HCT116 (cell line): ENCODE results near the gene CPTP. TPM values are rescaled to one million over a fixed set of nuclear protein-coding genes. Genes with fewer than 3 reads are reported as not detected.
A peak's percentile ranks its signal among the peaks of the same experiment; 100 is the strongest.

Experiments
- ATAC-seq: fragments of 200-7000 bp; cut with Tn5 transposase; 2 replicates; pipeline ENCODE4 v1.9.1; 2020; ENCODE audit warnings: mild to moderate bottlenecking, moderate library complexity
- BruUV-seq: library from RNA; stranded (reverse); fragments of 400-500 nt; replicated peaks from 2 replicates; lab custom pipeline; 2021; lab: Mats Ljungman, UMichigan
- CTCF ChIA-PET: fragments of 300-600 bp; sonication (Branson Sonifier 250); formaldehyde crosslinking; loops from one replicate; lab custom pipeline; 2021; ENCODE audit warnings: antibody characterized with exemption; lab: Charles Lee
- POLR2A ChIA-PET: fragments of 300-600, 350-600 bp; sonication (Branson Sonifier 250); formaldehyde crosslinking; loops from one replicate; lab custom pipeline; 2021; ENCODE audit warnings: antibody characterized with exemption; lab: Charles Lee
- RAD21 ChIA-PET, 2 experiments: fragments of 300-600 bp; sonication (Branson Sonifier 250); formaldehyde crosslinking; loops; one replicate each; lab custom pipeline; 2023; ENCODE audit warnings: low total read pairs in 2 of 2; ENCODE audit not compliant: uncharacterized antibody in 2 of 2, unreplicated experiment in 2 of 2, low non-redundant PET in 1 of 2; lab: Charles Lee
- DNase-seq: peaks from one replicate; pipeline ENCODE4 v3.0.0-alpha.2; 2010; ENCODE audit warnings: low read depth, low spot score
- H2AFZ ChIP-seq: fragments of 200-600 bp; shearing (Covaris generic), sonication (generic); 2 replicates; pipeline ENCODE4 v1.6.1; 2017; ENCODE audit warnings: low read depth, mixed run types, mixed read lengths, antibody characterized with exemption, low read length; ENCODE audit not compliant: poor library complexity, severe bottlenecking
- H3K27ac ChIP-seq: 2 replicates; pipeline ENCODE4 v1.5.1; 2012; ENCODE audit warnings: low read depth, low read length
- H3K27me3 ChIP-seq: fragments of 200-600 bp; sonication (generic); 2 replicates; pipeline ENCODE4 v1.6.1; 2016; ENCODE audit warnings: mixed run types, low read length, mixed read lengths; ENCODE audit not compliant: insufficient read depth
- H3K36me3 ChIP-seq, 2 experiments: fragments of 200-500 bp in 1 of 2; fragments of 200-600 bp in 1 of 2; sonication (Bioruptor generic) in 1 of 2; sonication (generic) in 1 of 2; 2 replicates each; pipeline versions ENCODE4 v1.5.1 to v1.6.1; 2014 to 2016; ENCODE audit warnings: low read length in 2 of 2, inconsistent platforms in 1 of 2, mixed read lengths in 1 of 2, mixed run types in 1 of 2; ENCODE audit not compliant: insufficient read depth in 2 of 2, control insufficient read depth in 1 of 2
- H3K4me1 ChIP-seq, 2 experiments: fragments of 200-600 bp in 1 of 2; sonication (generic) in 1 of 2; 2 replicates each; pipeline versions ENCODE4 v1.5.1 to v1.6.1; 2012 to 2017; ENCODE audit warnings: low read length in 2 of 2, inconsistent platforms in 1 of 2, mild to moderate bottlenecking in 1 of 2, mixed read lengths in 1 of 2, mixed run types in 1 of 2, moderate library complexity in 1 of 2; ENCODE audit not compliant: insufficient read depth in 2 of 2, control insufficient read depth in 1 of 2
- H3K4me2 ChIP-seq: fragments of 200-600 bp; sonication (generic); 2 replicates; pipeline ENCODE4 v1.6.1; 2017; ENCODE audit warnings: mixed run types, low read length, mixed read lengths
- H3K4me3 ChIP-seq, 2 experiments: fragments of 200-600 bp in 1 of 2; sonication (generic) in 1 of 2; replicated peaks in 1 of 2; 2 replicates each; pipeline ENCODE4 v1.5.1; 2011 to 2016; ENCODE audit warnings: low read length in 2 of 2, control low read depth in 1 of 2, low read depth in 1 of 2, mild to moderate bottlenecking in 1 of 2, mixed read lengths in 1 of 2, mixed run types in 1 of 2
- H3K79me2 ChIP-seq: fragments of 200-600 bp; sonication (generic); 2 replicates; pipeline ENCODE4 v1.6.1; 2017; ENCODE audit warnings: mild to moderate bottlenecking, mixed run types, low read length, moderate library complexity, mixed read lengths; ENCODE audit not compliant: insufficient read depth
- H3K9ac ChIP-seq: fragments of 200-600 bp; sonication (generic); 2 replicates; pipeline ENCODE4 v1.6.1; 2016; ENCODE audit warnings: low read length, mixed read lengths
- H3K9me2 ChIP-seq: fragments of 200-600 bp; sonication (generic), shearing (Covaris generic); 2 replicates; pipeline ENCODE4 v1.6.1; 2017; ENCODE audit warnings: mixed run types, mild to moderate bottlenecking, moderate library complexity; ENCODE audit not compliant: insufficient read depth
- H3K9me3 ChIP-seq, 2 experiments: fragments of 200-500 bp in 1 of 2; fragments of 200-600 bp in 1 of 2; sonication (Bioruptor generic) in 1 of 2; sonication (generic) in 1 of 2; 2 replicates each; pipeline ENCODE4 v1.6.1; 2014 to 2017; ENCODE audit warnings: low read length in 2 of 2, mixed read lengths in 2 of 2, inconsistent platforms in 1 of 2, low read depth in 1 of 2, mild to moderate bottlenecking in 1 of 2, mixed run types in 1 of 2, moderate library complexity in 1 of 2; ENCODE audit not compliant: control insufficient read depth in 1 of 2, insufficient read depth in 1 of 2
- H4K20me1 ChIP-seq: fragments of 200-600 bp; sonication (generic), shearing (Covaris generic); 2 replicates; pipeline ENCODE4 v1.6.1; 2017; ENCODE audit warnings: mixed run types, mild to moderate bottlenecking, moderate library complexity; ENCODE audit not compliant: insufficient read depth
- CTCF ChIP-seq, 3 experiments: fragments of 200-600 bp in 1 of 3; sonication (generic) in 1 of 3; IDR thresholded peaks in 2 of 3; conservative IDR thresholded peaks in 1 of 3; 2 replicates each; pipeline ENCODE4 v1.5.1; 2012 to 2017; ENCODE audit warnings: low read depth in 2 of 3, low read length in 2 of 3, antibody characterized with exemption in 1 of 3, borderline replicate concordance in 1 of 3, control low read depth in 1 of 3, mild to moderate bottlenecking in 1 of 3, mixed read lengths in 1 of 3, mixed run types in 1 of 3, moderate library complexity in 1 of 3; ENCODE audit not compliant: insufficient read depth in 1 of 3
- POLR2AphosphoS5 ChIP-seq: IDR thresholded peaks from 2 replicates; pipeline ENCODE4 v1.6.1; 2011; ENCODE audit warnings: mild to moderate bottlenecking, low read depth, low read length, moderate library complexity
- YY1 ChIP-seq: IDR thresholded peaks from 2 replicates; pipeline ENCODE4 v1.6.1; 2011; ENCODE audit warnings: low read length, low read depth, moderate library complexity, mild to moderate bottlenecking; ENCODE audit not compliant: insufficient replicate concordance; ENCODE audit errors: extremely low read depth
- ZNF274 ChIP-seq: fragments of 200-500 bp; sonication (Bioruptor generic); IDR thresholded peaks from 2 replicates; pipeline ENCODE4 v1.6.1; 2014; ENCODE audit warnings: mild to moderate bottlenecking, low read depth, low read length, inconsistent platforms
- intact Hi-C: fragments of 100-400 bp; cut with micrococcal nuclease; formaldehyde crosslinking; loops from 2 replicates; pipeline ENCODE4 v1.10.0; 2022
- total RNA-seq: library from RNA; stranded (reverse); gene quantifications from one replicate; pipeline ENCODE4 v1.2.1, GENCODE V29; 2021; ENCODE audit not compliant: unreplicated experiment

CPTP gene
- total RNA-seq, 1 experiment from 2014 or later = 16.3 TPM

- Histone ChIP-seq H3K4me2 (peak within 1 kb of the TSS; percentile 27), H3K27ac (peak within 1 kb of the TSS; percentile 30; the same call in 1 of the 2 replicates), H4K20me1 (no peaks in the 10 kb centered on the region), H3K9ac (no peak within 1 kb of the TSS), H3K4me3 (no peak within 1 kb of the TSS), H3K27me3 (no peaks in the 10 kb centered on the region), H3K4me1 (peaks cover 10 to 33% of the 10 kb centered on the region in 2 experiments; a peak in 3 of 4 replicates), H3K79me2 (peaks cover 4% of the 10 kb centered on the region; the same call in 1 of the 2 replicates), H2AFZ (no peak within 1 kb of the TSS), H3K9me3 (no peaks in the 10 kb centered on the region), H3K36me3 (no peaks in the 10 kb centered on the region; a peak in 1 of 4 replicates), H3K9me2 (no peaks in the 10 kb centered on the region)
- ChIA-PET POLR2A (interaction anchor here (0.6 kb wide), 1 partner anchor 416 kb away, joined by 6 read pairs; no protein-coding TSS in a partner anchor), RAD21 (no interaction called here), CTCF (no interaction called here)
- intact Hi-C loops = no loop called here
- TF ChIP-seq YY1 (no peak), POLR2AphosphoS5 (0 out of 2 replicates have a peak, but pooled peaks have one; percentile 10), ZNF274 (no peak), CTCF (IDR thresholded peaks at IDR 0.05 in 2 of 3, conservative IDR thresholded peaks at IDR 0.05 in 1 of 3; ENCODE audit: borderline replicate concordance in 1 of 3, insufficient read depth in 1 of 3, low read depth in 2 of 3, low read length in 2 of 3) (no peak)
- DNase-seq (no peak), ATAC-seq (no peak)
- BruUV-seq = no TSS peak
These were observed 6.7 kb downstream of the CPTP start, which contains the start of gene TAS1R3 for GRCh38 chr1:1331068-1331965. Gene TAS1R3 (plus strand): TSS chr1:1331280. CDS start chr1:1331346, 66 bp downstream.
